ENCODE measurements around the gene RRP12. TPM values are rescaled to one million over a fixed set of nuclear protein-coding genes. Genes with fewer than 3 reads are reported as not detected.

Gene RRP12
- total and polyA plus RNA-seq, 2 donors: 12.3 to 14.0 TPM

DNA sequence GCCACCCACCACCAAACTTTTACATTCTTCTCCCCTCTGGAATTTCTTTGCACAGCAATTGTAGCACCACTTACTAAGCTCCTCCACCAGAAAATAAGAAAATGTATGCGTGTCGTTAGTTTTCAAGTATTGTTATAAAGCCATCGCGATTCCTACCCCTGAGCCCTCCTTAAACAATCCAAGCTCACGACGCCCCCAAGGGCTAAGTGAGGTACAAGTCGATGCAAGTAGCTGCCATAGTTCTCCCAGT is 67.9 kb downstream of the RRP12 start:
- Histone ChIP-seq H3K27ac (ENCODE audit: low read depth) (peak overlapping the region; percentile 62), H3K4me3 (ENCODE audit: low read depth, low read length) (peak overlapping the region; percentile 92), H3K36me3 (ENCODE audit: insufficient read depth) (no peaks in the 10 kb centered on the region), H3K4me1 (ENCODE audit: insufficient read depth) (no peaks in the 10 kb centered on the region)
- DNase-seq (ENCODE audit: extremely low spot score): no peak
- WGBS: 7% methylated on average over 7 of the region's 7 CpGs

DNA sequence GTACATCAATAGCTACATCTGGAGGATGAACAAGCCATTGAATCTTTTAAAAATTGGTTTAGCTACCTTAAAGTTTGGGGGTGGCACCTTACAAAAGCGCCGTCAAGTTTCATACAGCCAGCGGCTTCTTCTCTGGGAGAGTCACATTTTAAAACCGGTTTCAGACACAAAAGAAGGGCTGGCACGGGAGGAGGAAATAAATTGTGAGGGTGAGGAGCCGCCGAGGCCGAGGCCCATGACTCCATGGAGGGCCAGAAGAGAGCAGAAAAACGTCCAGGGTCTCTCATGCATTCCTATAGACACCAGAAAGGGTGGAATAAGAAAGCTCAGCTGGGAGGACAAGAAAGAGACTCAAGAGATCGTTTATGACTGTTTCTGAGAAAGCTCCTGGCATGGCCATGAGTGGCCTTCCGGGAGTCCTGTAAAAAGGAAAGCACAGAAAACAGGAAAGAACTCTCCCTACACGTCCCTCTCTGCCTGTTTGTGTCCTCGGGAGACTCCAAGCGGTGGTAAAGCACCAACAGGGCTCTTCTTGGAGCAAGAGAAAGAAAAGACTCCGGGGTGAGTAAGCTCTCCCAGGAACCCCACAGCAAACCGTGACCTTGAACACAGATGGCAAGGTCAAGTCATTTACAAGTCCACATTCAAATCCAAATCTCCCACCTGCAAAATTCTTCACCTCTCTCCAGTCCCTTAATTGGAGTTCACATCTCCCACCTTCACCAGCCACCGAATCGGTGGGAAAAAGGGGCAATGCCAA is 68.4 kb downstream of the RRP12 start:
- DNase-seq (ENCODE audit: extremely low spot score): no peak
- WGBS: 23% methylated on average over 18 of the region's 18 CpGs
- Histone ChIP-seq H3K36me3 (ENCODE audit: insufficient read depth) (no peaks in the 10 kb centered on the region), H3K4me3 (ENCODE audit: low read depth, low read length) (peak overlapping the region; percentile 92), H3K4me1 (ENCODE audit: insufficient read depth) (no peaks in the 10 kb centered on the region), H3K27ac (ENCODE audit: low read depth) (peak overlapping the region; percentile 48)

DNA sequence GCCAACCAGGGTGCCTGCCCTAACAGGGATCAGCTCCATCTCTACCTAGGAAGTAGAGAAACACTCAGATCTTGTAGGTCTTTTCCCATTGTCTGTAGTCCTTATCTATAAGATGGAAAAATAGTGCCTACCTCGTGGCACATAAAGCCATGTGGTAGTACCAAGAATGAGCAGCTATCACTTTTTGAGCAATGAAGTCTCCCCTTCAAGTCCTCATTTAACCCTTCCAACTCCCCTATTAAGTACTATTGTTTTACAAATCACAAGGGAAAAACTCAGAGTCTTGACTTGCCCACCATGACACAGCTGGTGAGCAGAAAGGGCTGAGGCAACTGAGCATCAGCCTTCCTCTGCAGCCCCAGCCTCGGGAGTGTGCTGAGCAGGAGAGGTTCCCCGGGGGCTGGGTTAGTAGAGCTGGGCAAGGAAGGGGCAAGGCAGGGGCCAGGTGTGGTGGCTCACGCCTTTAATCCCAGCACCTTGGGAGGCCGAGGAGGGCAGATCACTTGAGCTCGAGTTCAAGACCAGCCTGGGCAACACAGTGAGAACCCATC is 69.9 kb downstream of the RRP12 start:
- no peaks in the 10 kb centered on the region for H3K4me1 ChIP-seq (ENCODE audit: insufficient read depth)
- H3K4me3 ChIP-seq (ENCODE audit: low read depth, low read length): no peak overlapping the region

DNA sequence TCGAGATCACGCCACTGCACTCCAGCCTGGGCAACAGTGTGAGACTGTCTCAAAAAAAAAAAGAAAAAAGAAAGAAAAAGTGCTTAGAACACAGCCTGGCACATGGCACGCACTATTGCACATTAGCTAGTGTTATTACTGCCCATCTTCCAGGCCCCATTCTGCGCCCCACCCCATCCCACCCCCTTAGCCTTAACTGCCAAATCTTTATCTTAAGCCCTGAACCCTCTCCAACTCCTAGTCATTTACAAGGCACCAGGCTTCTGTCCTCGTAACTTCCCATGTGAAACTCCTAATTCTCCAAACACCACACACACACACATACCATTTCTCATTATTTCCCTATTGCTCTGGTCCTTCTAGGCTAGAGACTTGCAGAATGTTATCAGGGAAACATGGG is 71.4 kb downstream of the RRP12 start:
- no peak for DNase-seq (ENCODE audit: extremely low spot score)
- Histone ChIP-seq H3K27ac (ENCODE audit: low read depth) (no peak overlapping the region), H3K4me1 (ENCODE audit: insufficient read depth) (no peaks in the 10 kb centered on the region), H3K4me3 (ENCODE audit: low read depth, low read length) (no peak overlapping the region), H3K36me3 (ENCODE audit: insufficient read depth) (no peaks in the 10 kb centered on the region)
- 74% methylated on average over 5 of the region's 5 CpGs for WGBS

More for the DNA sequence above, 69.9 kb downstream of the RRP12 start:
- H3K36me3 ChIP-seq (ENCODE audit: insufficient read depth): no peaks in the 10 kb centered on the region
- no peak for DNase-seq (ENCODE audit: extremely low spot score)
- H3K27ac ChIP-seq (ENCODE audit: low read depth): no peak overlapping the region
- 79% methylated on average over 6 of the region's 6 CpGs for WGBS

DNA sequence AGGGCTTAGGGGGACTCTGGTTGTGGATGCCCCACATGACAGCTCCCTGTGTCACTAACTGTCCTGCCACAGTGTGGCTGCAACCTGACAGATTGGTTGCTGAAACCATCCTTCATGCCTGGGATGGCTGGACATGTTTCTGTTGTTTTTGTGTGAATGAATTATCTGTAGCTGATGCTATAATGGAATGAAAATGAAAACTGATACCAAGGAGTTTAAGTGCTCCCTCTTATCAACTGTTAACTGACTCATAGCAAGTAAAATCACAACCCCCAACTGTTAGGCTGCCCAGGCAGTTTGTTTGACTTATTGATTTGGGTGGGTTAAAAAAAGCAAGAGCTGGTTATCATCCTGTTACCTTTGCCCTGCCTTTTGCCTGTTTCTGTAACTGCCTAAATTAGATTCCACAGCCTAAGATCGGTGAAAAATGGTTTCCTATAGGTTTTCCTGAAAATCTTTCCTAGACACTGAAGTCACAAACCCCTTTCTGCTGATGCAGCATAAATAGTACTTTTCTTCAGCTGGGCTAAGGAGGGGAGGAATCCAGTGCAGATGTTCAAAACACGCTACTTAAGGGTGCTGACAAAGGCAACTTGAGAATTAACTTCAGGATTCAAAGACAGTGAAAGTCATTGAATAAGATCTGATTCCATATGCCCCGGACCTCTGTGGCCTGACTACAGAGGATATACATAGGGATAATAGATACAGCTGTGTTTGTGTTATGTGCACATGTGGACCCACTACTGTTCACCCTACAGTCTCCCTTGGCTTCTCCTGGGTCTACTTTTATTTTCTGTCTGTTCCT is 72.3 kb downstream of the RRP12 start:
- Histone ChIP-seq H3K36me3 (ENCODE audit: insufficient read depth) (no peaks in the 10 kb centered on the region), H3K27ac (ENCODE audit: low read depth) (no peak overlapping the region), H3K4me1 (ENCODE audit: insufficient read depth) (no peaks in the 10 kb centered on the region), H3K4me3 (ENCODE audit: low read depth, low read length) (no peak overlapping the region)
- WGBS: 75% methylated on average over 3 of the region's 3 CpGs
- DNase-seq (ENCODE audit: extremely low spot score): no peak

DNA sequence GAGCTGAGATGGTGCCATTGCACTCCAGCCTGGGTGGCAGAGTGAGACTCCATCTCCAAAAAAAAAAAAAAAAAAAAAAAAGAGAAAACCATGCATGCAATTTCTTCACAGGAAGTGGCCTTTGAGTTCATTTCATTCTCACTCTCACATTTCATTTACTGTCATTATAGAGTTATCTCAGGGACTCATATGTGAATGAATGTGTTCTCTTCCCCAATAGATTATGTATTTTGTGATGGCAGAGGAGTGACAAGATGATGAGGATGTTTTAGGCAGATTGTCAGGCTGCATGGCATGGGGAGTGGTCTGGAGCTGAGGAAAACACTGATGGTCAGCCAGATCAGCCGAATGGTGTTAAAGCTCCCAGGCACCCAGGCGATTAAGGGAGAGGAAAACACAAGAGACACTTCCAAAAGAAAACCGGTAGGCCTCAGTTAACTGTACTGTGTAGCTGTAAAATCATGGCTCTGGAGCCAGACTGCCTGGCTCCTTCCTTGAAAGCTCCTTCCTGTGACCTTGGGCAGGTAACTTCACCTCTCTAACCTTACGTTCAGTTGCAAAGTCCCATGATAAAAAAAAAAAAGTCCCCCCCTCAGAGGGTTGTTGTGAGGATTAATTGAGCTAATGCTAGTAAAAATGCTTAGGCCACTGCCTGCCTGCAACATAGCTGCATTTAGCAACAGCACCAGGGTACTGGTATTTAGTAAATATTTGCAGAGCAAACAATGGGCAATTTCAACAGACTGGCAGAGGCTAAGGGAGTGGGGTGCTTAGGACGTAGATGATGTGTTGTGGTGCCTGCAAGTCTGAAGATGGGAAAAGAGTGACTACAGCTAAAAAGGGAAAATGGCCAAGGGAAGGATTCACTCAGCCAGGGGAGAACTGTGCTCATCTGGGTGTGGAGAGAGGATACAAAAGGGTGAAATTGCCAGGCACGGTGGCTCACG is 73.5 kb downstream of the RRP12 start:
- 78% methylated on average over 7 of the region's 7 CpGs for WGBS
- Histone ChIP-seq H3K4me1 (ENCODE audit: insufficient read depth) (peaks cover 1% of the 10 kb centered on the region), H3K36me3 (ENCODE audit: insufficient read depth) (no peaks in the 10 kb centered on the region), H3K4me3 (ENCODE audit: low read depth, low read length) (no peak overlapping the region), H3K27ac (ENCODE audit: low read depth) (no peak overlapping the region)
- DNase-seq (ENCODE audit: extremely low spot score): no peak

DNA sequence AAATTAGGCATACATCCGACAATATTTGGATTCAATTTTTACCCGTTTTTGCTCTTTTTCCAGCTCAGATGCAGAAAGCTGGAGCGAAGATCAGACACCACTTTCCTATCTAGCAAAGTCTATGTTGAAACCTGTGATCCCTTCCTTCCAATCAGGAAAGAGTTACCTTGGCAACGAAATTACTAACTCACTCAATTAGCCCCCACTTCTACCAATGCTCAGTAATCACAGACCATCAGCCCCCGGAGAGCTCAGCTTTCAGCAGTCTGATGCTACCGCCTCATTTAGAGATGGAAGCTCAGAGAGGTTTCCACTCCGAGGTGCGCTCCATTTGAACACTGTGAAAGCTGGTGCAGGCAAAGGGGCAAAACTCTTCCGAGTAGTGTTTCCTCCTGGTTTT is 75.4 kb downstream of the RRP12 start:
- no peak for DNase-seq (ENCODE audit: extremely low spot score)

DNA sequence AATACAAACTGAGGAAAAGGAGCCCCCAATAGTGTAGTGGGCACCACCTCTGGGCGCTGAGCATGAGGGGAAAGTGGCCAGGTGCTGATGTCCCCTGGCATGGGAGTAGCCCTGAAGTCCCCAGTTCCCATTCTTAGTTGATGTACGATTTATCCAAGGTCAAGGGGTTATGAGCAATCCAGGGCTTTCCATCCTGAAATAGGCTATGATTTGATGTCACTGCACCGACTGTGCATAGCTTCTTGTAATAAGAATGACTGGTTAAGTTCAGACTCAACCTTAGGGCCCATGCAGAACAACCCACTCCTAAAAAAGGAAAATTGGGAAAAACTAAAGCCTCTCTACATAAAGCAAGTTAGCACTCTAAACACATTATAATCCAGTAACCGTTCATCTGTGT is 77.6 kb downstream of the RRP12 start:
- no peaks in the 10 kb centered on the region for H3K36me3 ChIP-seq (ENCODE audit: insufficient read depth)
- no peak for DNase-seq (ENCODE audit: extremely low spot score)
- no peak overlapping the region for H3K4me3 ChIP-seq (ENCODE audit: low read depth, low read length)
- no peak overlapping the region for H3K27ac ChIP-seq (ENCODE audit: low read depth)
- peaks cover 1% of the 10 kb centered on the region for H3K4me1 ChIP-seq (ENCODE audit: insufficient read depth)
- 85% methylated on average over 4 of the region's 4 CpGs for WGBS

More for the DNA sequence above, 75.4 kb downstream of the RRP12 start:
- Histone ChIP-seq H3K27ac (ENCODE audit: low read depth) (no peak overlapping the region), H3K4me1 (ENCODE audit: insufficient read depth) (peaks cover 1% of the 10 kb centered on the region), H3K4me3 (ENCODE audit: low read depth, low read length) (no peak overlapping the region), H3K36me3 (ENCODE audit: insufficient read depth) (no peaks in the 10 kb centered on the region)
- 68% methylated on average over 9 of the region's 9 CpGs for WGBS

DNA sequence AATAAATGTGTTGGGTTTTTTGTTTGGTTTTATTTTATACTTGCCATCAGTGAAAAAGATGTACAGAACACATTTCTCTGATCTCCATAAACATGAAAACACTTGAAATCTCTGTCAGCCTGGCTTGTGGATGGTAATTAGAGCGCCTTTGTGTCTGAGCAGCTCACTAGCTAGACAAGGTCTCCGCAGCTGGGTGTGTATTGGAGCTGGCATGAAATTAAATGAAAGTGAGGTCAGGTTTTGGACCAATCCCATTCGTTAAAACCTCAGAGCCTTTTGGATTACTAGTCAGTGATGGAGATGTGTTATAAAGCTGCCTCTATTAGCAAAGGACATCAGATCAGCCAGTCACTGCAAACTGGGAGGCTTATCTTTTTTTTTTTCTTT is 79.3 kb downstream of the RRP12 start:
- no peak for DNase-seq (ENCODE audit: extremely low spot score)
- 94% methylated on average over 3 of the region's 3 CpGs for WGBS
- peaks cover 1% of the 10 kb centered on the region for H3K4me1 ChIP-seq (ENCODE audit: insufficient read depth)
- no peak overlapping the region for H3K27ac ChIP-seq (ENCODE audit: low read depth)
- H3K4me3 ChIP-seq (ENCODE audit: low read depth, low read length): no peak overlapping the region
- no peaks in the 10 kb centered on the region for H3K36me3 ChIP-seq (ENCODE audit: insufficient read depth)

DNA sequence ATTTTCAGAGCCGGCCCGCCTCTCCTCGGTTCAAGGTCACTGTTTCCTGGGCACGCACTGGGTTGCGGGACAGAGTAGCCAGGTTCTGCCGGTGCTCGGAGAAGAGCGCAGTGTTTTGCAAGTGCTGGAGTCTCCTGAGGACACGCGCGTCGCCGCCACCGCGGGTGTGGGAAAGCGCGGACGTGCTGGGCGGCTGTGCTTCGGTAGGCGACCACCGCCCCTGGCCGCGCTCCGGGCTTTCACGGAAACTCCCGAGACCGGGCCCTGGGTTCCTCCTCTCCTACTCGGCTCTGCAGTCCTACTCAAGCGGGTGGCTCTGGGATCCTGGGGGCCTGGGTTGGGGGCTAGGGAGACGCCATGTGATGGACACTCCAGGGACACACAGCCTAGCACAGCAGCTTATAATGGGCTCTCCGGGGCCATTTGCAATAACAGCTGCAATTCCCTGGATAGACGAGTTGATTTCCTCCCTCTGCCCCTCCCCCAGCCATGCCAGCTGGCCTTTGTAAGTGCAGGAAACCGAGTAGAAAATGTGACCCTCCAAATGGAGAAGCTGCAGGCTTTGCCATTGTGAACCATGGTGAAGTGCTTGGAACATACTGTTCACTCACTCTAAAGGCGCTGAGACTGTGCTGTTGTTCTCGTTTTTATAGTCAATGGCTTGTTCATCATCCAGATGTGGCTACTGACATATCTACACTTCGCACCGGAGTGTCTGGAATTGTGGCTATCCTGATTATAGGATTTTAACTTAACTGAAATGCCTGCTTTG is 79.9 kb downstream of the RRP12 start:
- no peaks in the 10 kb centered on the region for H3K36me3 ChIP-seq (ENCODE audit: insufficient read depth)
- no peak overlapping the region for H3K27ac ChIP-seq (ENCODE audit: low read depth)
- 42% methylated on average over 38 of the region's 38 CpGs for WGBS
- H3K4me3 ChIP-seq (ENCODE audit: low read depth, low read length): peak overlapping the region; percentile 84
- peaks cover 1% of the 10 kb centered on the region for H3K4me1 ChIP-seq (ENCODE audit: insufficient read depth)
- DNase-seq (ENCODE audit: extremely low spot score): no peak

DNA sequence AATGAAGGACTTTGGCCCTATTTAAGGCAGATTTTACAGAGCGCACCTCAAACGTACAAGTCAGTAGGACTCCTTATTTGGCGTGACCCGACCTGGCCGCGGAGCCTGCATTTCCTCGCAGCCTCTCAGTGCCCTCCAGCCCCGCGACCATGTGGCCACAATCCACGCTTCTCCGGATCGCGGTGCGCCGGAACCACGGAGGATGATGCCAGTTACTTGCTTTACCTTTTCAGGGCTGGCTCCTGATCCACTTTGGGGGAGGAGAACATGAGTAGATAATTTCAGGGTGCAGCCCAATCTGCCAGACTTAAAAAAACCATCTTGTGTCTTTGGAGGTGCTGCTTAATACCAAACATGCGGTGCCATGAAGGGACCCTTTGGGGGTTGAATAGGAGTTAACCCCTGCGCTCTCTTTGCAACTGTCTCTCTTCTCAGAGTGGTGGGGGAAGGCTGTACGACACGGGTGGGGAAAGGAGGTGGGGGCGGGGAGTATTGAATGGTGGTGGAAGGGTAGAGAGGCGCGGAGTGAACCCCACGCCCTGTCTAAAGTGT is 80.6 kb downstream of the RRP12 start:
- WGBS: 27% methylated on average over 24 of the region's 24 CpGs
- no peak for DNase-seq (ENCODE audit: extremely low spot score)
- Histone ChIP-seq H3K36me3 (ENCODE audit: insufficient read depth) (no peaks in the 10 kb centered on the region), H3K4me1 (ENCODE audit: insufficient read depth) (peaks cover 1% of the 10 kb centered on the region), H3K4me3 (ENCODE audit: low read depth, low read length) (peak overlapping the region; percentile 84), H3K27ac (ENCODE audit: low read depth) (no peak overlapping the region)

DNA sequence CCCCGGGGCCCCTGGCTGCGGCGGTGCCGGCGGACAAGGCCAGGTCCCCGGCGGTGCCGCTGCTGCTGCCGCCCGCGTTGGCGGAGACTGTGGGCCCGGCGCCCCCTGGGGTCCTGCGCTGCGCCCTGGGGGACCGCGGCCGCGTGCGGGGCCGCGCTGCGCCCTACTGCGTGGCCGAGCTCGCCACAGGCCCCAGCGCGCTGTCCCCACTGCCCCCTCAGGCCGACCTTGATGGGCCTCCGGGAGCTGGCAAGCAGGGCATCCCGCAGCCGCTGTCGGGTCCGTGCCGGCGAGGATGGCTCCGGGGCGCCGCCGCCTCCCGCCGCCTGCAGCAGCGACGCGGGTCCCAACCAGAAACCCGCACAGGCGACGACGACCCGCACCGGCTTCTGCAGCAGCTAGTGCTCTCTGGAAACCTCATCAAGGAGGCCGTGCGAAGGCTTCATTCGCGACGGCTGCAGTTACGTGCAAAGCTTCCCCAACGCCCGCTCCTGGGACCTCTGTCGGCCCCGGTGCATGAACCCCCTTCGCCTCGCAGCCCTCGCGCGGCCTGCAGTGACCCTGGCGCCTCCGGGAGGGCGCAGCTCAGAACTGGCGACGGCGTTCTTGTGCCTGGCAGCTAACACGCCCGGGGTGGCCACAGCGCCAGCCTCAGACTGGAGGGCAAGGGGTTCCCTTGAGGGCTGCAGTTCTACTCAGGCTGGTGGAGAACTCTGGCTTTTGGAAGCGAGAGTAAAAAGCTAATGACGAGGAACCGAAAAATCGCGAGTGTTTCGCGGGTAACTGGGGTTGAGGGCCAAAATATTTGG is 81.3 kb downstream of the RRP12 start:
- Histone ChIP-seq H3K36me3 (ENCODE audit: insufficient read depth) (no peaks in the 10 kb centered on the region), H3K27ac (ENCODE audit: low read depth) (peak overlapping the region; percentile 81), H3K4me1 (ENCODE audit: insufficient read depth) (peaks cover 1% of the 10 kb centered on the region), H3K4me3 (ENCODE audit: low read depth, low read length) (peak overlapping the region; percentile 84)
- DNase-seq (ENCODE audit: extremely low spot score): no peak
- WGBS: 1% methylated on average over 83 of the region's 83 CpGs
